ENCODE results near the gene USP7.
"Not testable (repeated sequence)": the region's sequence is repeated elsewhere in the genome, so short reads cannot be mapped to it uniquely, and the experiment has no call there.

USP7 gene

DNA sequence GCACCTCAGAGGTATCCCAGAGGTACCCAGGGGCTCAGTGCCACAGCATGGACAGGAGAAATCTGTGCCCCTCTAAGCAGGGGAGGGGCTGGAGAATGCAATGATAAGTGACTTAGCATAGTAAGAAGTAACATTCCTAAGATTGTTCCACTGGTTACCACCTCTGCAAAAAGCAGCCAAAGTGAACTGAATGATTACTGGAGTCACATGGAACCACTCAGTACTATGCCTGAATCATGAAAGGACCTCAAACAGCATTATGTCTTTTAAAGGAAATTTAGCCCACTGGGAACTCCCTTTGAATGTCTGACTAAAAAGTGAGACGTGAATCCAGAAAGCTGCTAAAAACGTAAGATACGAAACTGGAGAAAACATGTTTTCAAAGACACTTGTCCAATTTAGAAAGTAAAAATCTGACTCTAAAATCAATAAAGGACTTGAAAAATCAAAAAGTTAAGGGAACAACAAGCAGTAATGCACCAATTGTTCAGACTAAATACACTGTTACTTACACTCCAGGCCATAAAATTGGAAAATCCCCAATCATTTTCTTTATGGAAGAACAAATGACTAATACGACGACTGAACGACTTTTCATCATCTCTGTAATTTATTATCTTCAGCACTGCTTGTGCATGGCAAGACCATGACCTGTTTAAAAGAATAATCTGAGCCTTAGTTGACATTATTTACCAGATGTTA, 42.9 kb downstream of the USP7 start:
- DNase-seq: no peak

DNA sequence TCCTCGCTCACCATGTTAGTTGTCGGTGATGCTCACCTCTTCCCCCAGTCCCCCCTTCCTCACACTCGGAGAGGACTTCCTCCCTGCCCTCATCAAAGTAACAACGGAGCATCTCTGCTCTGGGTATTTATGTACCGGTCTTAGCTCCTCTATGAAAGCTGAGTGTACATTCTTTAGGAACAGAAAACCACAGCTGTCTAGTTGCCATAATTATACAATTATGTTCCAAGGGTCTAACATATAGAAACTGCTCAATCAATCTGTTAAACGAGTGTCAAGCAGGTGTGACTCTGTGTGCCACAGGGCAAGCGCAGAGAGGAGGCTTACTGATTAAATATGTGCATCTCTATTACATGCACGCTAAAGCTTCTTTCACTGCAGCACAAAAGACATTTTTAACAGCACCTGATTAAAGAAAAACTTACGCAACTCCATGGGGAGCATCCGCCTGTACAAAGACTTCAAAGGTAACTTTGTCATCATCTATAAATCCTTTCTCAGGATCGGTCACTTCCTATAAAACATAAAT, 43.7 kb downstream of the USP7 start:
- DNase-seq: no peak

DNA sequence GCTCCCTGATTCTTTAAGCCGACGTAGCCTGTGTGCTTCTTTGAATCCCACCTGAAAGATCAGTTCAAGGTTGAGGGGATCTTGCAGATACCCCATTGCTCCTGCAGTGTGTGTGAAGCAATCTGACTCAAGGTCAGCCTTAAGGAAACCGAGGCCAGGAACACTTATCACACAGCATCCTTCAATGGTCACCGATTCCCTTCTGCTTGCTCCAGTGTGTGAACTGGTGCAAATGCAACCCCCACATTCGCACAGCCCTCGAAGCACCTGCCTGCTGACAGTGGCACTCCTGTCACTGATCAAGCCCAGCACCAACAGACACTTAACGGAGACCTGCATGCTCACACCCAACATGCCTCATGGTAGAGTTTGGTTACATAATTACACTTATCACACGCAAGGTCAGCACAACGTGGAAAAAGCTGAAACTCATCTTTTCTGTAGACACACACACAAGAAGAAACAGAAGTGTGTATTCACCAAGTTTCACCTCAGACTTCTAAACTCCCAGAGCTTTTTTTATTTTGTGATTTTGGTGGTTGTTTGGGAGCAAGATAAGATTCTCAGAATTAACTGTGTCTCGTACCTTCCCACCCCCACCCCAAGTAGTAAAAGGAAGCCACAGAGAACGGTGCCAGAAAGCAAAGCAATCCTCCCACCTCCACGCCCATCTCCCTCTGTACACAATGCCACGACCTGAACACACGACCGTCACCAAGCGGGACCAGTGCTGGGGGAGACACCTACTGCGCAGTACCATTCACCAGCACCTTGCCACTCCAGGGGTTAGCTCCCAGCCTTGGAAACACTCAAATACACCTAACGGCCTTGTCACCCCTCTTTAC, 44.4 kb downstream of the USP7 start:
- DNase-seq: no peak

DNA sequence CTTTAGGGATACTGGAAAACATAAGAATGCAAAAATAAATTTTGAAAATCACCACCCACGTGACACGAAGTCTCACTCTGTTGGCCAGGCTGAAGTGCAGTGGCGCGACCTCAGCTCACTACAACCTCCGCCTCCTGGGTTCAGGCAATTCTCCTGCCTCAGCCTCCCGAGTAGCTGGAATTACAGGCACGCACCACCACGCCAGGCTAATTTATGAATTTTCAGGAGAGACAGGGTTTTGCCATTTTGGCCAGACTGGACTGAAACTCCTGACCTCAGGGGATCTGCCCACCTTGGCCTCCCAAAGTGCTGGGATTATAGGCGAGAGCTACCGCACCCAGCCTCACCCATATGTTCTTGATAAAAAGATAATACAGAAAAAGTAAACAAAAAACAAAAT, 46.4 kb downstream of the USP7 start:
- not testable (repeated sequence) for DNase-seq

DNA sequence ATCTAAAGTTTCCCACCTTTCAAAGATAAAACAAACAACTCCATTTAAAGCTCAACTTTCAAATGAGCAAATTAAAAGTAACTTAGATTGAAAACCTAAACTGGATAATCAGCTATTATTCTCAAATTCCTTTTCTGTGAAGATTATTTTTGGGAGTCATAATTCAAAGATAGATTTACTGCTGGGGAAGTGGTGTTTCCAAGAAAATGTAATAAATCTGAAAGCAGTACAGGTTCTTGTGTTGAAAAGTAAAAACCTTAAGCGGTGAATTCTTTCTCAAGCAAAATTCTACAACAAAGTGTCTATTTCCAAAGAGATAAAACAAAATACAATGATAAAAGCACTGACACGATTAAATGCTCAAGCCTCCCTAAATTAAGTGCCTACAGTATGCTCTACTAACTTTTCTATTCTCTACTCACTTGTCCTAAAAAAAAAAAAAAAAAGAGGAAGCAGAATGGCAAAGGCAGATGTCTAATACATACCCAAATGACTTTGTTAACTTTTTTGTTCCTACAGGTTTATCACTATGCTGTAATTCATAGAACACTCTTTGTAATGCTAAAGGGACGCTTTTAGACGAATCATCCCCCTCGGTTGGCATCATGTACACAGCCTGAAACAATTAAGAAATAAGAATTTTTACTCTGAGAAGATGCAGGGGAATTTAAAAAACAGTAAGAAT, 47.0 kb downstream of the USP7 start:
- no peak for DNase-seq

DNA sequence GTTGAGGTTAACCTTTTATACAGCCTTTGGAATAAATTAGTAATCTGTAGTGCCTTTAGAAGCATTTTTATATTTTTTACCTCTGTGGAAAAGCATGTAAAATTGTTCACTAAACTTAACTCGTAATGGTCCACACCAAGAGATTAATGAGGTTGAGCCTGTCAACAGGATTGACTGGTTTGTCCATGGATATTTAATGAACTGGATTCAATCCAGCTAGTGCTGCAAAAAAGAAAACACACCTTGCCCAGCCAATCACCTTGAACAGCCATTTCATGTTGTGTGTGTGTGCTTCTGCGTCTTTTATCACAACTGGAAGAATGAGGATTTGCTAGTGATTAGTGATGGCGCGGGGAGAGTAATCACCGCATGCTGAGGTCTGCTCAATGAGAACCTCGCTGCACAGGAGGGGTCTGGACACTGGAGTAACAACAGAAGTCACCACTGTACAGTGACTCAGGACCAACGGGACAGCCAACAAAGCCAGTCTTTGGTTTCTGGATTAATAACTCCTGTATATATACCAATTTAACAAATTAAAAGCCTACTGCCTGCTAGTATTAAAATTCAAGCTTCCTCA, 47.9 kb downstream of the USP7 start:
- DNase-seq: no peak

DNA sequence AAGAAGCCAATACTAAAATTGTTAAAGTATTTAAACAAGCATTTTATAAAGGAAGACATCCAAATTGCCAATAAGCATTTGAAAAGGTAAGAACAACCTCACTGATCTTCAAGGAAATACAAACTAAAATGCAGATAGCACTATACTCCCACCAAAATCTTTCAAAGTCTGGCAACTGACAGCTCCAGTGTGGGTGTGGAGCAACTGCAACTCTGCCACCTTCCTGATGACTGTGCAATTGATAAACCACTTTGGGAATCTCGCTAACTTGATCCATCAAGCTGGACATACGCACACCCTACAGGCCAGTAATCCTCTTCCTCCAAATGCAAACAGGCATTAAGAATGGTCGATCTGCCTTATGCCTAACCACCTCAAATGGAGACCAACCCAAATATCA, 49.6 kb downstream of the USP7 start:
- DNase-seq: no peak

DNA sequence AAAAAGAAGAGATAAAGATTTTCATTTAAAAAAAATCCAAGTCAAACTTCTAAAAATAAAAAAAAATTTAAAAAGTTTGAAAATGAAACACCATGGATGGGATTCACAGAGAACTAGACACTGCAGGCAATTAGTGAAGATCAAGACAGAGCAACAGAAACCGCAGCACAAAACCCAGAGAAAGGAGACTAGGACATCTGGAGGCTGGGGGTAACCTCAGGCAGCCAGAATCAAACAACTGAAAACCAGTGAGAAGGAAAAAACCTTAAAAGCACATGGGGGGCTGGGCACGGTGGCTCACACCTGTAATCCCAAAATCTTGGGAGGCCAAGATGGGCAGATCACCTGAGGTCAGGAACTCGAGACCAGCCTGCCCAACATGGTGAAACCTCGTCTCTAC, 50.9 kb downstream of the USP7 start:
- no peak for DNase-seq

DNA sequence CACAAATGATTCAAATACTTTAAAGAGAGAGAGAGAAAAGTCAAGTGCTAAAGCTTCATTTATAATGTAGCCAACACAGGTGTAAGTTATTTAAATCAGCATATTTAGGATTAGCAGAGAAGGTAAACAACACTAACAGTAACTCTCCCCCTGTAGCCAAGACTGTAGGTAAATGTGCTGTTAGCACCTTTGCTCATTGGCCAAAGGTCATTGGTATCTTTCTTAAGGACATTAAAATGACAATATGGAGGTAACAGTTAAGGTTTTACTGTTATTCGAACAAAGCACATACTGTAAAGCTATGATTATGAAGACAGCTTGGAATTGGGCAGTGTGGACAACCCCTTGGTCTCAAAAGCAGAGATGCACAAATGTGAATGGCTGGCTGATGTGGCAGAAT, 52.9 kb downstream of the USP7 start:
- no peak for DNase-seq

DNA sequence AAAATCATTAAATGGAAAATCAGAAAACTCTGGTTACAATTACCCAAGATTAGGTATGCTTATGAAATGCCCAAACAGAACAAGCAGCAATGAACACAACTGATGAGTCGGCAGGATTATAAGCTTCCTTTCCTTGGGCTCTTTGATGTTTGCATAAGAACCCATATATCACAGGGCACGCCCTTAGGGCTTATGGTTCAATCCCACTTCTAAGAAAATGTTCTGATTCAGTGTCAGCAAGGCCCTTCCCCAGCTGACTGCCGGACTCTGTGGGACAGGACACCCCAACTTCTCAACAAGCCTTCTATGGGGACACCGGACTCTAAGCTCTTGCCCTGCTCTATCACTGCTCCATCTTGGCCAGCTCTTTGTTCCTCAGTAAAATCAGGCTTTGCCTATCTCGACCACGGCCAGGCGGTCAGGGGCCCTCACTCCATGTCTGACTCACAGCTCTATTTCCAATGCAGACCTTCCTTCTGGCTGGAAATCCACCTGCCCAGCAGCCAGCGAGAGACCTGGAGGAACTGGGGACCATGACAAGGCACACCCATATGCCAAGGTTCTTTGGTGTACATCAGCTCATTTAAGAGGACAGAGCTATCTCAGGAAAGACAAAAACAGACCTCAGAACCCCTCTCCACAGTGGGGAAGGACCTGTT, 54.8 kb downstream of the USP7 start:
- DNase-seq: no peak

DNA sequence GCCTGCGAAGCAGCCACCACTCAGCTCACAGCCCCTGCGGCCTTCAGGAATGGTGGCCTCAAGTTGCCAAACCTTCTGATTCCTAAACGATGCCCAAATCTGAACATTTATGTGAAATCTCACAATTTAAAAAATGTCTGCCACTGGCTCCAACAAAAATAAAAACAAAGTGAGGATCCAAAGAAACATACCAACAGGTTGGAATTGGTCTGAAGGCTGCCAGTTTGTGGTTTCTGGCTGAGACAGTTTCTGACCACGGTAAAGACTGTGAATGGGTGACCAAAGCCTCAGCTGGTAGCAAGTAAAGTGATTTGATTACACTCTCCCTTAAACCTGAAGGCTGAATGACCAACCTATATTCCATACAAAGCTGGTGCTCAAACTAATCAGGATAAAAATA, 56.6 kb downstream of the USP7 start:
- no peak for DNase-seq

DNA sequence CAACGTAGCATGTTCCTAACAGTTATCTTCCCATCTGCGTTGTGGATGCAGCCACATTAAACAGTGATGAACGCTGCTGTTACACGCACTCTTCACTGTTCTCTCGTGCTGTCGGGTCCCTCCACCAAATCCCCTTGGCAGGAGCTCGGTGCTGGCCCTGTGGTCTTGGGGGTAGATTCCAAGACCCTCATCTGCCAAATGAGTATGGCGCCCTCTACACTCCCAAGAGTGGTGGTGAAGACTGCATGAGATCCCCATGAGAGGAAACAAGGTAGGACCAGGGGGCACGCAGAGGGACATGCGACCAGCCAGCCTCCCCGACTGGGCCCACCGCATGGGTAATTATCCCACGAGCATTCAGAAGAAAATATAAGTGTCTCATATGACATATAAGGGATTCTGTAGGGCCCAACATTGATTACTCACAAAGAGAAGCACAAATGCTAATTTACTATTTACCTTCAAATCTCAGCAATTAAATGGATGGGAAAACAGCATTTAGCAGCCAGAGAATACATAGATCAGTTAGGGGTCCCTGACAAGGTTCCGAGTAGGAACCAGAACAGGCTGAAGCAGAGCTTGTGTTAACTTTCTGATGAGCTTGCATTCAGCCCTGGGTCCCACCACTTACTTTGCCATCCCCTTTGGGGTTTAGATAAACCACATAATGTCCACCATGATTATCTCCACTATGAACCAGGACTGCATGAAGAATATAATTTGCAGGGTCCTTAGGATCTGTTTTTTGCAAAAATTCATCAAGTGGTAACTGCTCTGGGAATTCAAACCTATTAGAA, 57.7 kb downstream of the USP7 start:
- DNase-seq: no peak

DNA sequence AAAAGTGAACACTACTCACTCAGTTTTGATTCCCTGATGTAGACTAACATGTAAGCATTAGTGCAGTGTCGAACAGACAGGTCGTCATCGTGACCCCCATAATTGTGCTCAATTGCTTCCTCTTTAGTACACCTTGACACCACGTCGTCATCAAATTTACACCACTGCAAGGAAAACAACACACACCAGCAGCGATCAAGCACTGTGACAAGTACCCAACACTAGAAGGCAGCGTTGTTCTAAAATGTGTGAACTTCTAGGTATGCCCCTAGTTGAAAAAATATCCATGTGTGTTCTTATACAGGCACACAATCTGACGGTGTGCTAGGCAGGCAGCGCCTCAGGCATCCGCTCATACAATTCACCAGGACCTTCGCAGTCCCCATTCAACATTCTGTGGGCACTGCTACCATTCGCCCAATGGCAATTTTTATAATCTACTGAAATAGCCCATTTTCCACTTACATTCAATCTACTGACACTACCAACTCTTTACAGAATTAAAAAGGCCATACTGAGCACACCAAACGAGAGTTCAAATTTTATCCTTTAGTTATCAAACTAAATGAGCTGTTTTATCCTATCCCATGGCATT, 58.4 kb downstream of the USP7 start:
- DNase-seq: no peak

DNA sequence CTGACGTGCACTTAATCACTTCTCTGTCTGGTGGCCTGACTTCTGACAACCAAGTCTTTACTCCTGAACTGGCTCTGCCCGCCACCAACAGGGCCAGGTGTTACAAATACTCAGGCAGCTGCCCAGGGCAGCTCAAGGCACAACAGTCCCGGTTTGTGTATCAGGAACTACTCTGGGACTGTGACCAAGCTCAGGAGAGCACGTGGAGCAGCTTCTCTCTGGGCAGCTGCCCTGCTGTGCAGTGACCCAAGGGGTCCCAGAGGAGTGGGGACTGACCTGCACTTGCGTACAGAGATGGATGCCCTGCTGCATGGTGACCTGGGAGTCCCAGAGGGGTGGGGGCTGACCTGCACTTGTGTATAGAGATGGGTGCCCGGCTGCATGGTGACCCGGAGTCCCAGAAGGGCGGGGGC, 59.7 kb downstream of the USP7 start:
- DNase-seq: no peak

DNA sequence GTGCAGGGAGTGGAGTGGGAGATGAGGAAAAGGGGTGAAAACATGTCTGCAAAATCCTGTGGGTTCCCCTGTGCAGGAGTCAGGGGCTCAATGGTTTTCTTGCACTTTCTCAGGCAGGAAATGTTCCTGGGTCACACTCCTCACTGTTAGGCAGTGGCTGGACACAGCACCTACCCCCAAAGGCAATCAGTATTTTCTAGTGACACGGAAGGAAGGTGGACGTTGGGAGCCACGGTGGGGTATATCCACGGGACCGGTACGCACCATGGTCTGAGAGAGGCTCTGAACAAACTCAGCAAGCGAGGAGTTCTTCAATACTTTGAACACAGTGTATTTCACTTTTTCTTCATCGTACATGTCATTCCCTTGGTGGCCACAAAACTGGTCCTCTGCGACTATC, 60.7 kb downstream of the USP7 start:
- DNase-seq: no peak

DNA sequence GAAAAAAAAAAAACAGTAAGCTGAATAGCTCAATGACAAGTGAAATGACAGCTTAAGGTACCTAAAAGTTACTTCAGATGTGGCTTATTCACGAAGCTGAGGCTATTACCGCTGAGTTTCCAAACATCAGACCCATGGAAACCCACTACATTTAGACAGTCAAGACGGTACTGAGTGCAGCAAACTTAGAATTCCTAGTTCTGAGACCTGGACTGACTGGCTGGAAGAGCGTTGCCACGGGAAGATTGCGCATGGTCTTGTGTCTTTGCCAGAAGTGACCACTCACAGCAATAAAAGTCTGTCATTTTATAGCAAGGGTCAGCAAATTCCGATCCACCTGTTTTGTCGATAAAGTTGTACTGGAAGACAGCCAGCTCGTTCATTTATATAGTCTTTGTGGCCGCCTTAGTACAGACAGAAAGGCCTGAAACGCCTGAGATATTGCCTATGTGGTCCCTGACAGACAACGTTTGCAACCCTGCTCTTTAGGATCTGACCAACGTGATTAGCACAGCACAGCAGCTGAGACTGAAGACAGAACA, 62.3 kb downstream of the USP7 start:
- no peak for DNase-seq

DNA sequence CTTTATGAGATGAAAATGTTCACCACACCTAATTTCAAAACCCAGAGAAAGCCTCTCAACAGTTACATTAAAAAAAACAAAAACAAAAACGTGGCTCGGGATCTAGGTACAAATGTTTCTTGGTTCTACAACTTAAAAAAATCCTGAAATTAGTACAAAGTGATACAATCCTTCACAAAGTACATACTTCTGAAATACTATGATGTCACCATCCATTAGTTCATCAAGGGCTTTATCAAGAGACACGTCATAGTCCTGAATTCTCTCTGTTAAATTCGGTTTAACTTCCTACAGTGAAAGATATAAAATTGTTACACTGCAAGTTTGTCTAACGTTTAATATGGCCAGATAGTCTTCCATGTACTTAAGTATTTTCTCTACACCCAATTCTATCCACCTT, 63.4 kb downstream of the USP7 start:
- DNase-seq: no peak

DNA sequence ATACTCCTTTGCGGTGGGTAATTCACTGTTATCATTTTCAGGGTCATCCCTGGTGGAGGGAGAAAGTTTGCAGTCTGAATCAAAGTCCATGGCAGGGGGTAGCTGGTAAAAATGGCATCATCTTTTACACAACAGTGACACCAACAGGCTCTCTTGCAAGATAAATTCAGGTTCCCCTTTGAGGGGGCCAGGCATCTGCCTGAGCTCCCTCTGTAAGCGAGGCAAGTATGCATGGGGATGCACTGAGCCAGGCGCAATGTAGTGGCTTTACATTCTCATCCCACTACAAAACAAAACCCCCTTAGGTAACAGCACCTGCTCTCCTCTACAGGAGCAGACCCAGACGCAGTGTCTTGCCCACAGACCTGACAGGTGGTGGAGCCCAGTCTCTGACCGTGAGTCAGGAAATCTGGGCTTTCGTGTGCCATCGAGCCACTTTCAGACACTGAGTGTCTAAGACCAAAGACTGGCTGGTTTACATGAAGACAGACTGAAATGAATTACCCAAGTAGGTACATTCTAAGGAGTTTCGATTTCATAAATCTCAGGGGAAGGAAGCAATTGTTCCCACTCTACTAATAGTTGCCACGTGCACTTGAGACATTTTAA, 63.9 kb downstream of the USP7 start:
- DNase-seq: no peak

DNA sequence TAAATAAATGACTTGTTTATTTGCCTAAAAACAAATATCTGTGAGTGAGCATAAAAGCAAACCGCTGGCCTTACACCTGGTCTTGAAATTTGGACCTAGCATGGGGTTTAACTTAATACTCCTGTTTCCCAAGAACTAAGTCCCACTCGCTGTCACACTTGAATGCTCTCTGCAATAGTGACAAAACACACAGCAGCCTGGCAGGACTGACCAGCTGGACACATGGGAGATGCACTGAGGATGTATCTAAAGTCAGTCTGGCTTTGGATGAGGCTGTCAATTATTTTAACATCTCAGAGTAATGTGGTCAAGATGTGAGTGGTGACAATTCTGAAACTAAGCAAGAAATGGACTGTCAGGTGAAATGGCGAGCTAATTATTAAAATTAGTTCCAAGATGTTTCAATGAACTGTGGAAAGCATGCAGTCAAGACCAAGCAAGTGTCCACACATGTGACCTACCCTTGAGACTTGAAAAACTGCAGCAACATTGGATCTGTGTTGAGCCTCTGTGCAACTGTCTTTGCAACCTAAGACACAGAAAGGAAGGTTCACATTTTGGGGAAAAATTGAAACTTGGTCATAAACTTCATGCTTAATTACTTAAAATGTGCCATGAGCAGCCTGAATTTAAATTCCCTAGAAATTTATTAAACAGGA, 64.9 kb downstream of the USP7 start:
- DNase-seq: no peak

DNA sequence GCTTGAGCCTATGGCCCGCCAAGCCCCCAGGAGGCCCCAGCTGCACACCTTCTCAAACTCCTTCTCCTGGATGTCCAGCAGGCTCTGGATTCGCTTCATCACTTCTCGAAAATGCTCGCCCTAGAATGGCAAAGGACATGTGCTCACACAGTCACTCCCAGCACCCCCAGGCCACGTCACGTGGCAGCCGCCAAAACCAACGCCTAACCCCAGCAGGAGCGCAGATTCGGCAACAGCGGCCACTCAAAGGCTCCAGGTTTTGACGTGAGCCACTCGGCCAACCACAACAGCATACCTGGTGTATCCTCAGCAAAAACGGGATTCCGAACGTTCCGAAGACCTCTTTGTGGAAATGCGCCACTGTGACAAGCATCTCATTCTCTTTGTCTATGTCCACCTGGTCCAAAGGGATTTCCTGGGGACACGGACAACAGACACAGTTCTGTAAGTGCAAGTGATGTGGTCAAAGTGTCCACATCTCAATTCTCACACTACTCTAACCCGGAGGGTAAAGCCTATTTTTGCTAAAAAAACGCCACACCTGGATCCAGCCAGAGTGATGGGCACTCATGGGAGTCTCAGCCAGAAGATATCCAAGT, 68.9 kb downstream of the USP7 start:
- DNase-seq: no peak
